ENCODE data around the gene ZNF207. TPM values are rescaled to one million over a fixed set of nuclear protein-coding genes. Genes with fewer than 3 reads are reported as not detected.

Gene ZNF207
- total RNA-seq, 3 donors from 2014 or later (not counting 1 experiment from before 2014, with no cell fraction given) = 378 to 444 (median 428) TPM

DNA sequence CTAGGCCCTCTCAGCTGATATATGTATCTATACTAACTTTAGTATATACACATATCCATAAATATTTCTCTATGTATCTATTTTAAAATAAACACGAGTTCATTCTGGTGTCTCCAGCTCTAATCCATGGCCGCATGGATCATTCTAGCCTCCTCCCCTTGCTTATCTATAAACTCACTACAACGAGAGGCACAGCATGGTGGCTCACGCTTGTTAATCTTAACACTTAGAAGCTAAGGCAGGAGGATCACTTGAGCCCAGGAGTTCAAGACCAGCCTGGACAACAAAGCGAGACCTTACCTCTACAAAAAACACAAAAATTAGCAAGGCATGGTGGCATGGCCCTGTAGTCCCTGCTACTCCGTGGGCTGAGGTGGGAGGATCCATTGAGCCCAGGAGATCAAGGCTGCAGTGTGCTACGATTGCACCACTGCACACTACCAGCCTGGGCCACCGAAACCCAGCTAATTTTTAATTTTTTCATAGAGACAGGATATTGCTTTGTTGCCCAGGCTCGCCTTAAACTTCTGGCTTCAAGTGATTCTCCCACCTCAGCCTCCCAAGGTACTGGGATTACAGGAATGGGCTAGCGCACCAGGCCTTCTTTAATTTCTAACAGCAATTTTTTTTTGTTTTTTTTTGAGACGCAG lies 3.9 kb upstream of the ZNF207 start:
- TF ChIP-seq, protein P1, sequence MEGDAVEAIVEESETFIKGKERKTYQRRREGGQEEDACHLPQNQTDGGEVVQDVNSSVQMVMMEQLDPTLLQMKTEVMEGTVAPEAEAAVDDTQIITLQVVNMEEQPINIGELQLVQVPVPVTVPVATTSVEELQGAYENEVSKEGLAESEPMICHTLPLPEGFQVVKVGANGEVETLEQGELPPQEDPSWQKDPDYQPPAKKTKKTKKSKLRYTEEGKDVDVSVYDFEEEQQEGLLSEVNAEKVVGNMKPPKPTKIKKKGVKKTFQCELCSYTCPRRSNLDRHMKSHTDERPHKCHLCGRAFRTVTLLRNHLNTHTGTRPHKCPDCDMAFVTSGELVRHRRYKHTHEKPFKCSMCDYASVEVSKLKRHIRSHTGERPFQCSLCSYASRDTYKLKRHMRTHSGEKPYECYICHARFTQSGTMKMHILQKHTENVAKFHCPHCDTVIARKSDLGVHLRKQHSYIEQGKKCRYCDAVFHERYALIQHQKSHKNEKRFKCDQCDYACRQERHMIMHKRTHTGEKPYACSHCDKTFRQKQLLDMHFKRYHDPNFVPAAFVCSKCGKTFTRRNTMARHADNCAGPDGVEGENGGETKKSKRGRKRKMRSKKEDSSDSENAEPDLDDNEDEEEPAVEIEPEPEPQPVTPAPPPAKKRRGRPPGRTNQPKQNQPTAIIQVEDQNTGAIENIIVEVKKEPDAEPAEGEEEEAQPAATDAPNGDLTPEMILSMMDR (IDR thresholded peaks at IDR 0.05) = no peak
- H3K36me3 Mint-ChIP-seq = peaks cover 15% of the 10 kb centered on the region
- H3K27ac Mint-ChIP-seq = no peak overlapping the region
- no peaks in the 10 kb centered on the region for H3K27me3 ChIP-seq (ENCODE audit: control insufficient read depth, insufficient read depth, low read length)
- no peaks in the 10 kb centered on the region for H3K9me3 Mint-ChIP-seq
- peaks cover 35 to 37% of the 10 kb centered on the region in 2 donors for H3K4me1 Mint-ChIP-seq
- WGBS (ENCODE audit: insufficient coverage) = 95% methylated on average over 11 of the region's 11 CpGs
- H3K27ac ChIP-seq (ENCODE audit: low read length) = no peak overlapping the region
- no peak overlapping the region for H3K4me3 Mint-ChIP-seq
- H3K36me3 ChIP-seq (ENCODE audit: control insufficient read depth, insufficient read depth, low read length) = no peaks in the 10 kb centered on the region
- H3K27me3 Mint-ChIP-seq (ENCODE audit: low read depth in 2 of 2) = no peaks in the 10 kb centered on the region
- no peak for ATAC-seq
- peaks cover 23% of the 10 kb centered on the region for H3K4me1 ChIP-seq (ENCODE audit: control insufficient read depth, insufficient read depth, low read length)
- intact Hi-C loops (cut with micrococcal nuclease) = no loop called here
- no peaks in the 10 kb centered on the region for H3K9me3 ChIP-seq (ENCODE audit: control insufficient read depth, insufficient read depth, low read length)
- no peak overlapping the region for H3K4me3 ChIP-seq (ENCODE audit: low read length)
- no peak for DNase-seq

DNA sequence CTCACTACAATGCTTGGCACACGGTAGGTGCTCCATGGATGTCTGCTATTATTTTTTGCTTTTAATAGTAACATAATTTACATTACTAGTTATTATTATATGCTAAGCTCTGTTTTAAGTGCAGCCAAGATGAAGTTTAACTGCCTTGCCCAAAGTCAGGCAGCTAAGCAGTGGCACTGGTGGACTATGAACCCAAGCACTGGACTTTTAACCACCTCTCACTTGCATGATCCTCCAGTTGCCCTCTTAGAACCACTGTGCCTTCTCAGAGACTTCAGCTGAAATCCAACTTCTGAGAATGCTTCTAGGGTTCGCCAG lies 1.5 kb upstream of the ZNF207 start:
- Mint-ChIP-seq H3K9me3 (no peaks in the 10 kb centered on the region), H3K36me3 (peaks cover 15% of the 10 kb centered on the region), H3K4me1 (peaks cover 24 to 29% of the 10 kb centered on the region in 2 donors), H3K27ac (no peak overlapping the region), H3K27me3 (ENCODE audit: low read depth in 2 of 2) (no peaks in the 10 kb centered on the region), H3K4me3 (no peak overlapping the region)
- DNase-seq (no peak), ATAC-seq (no peak)
- WGBS (ENCODE audit: insufficient coverage) = 95% methylated on average over 1 of the region's 2 CpGs
- no peaks in the 10 kb centered on the region for H3K9me3 ChIP-seq (ENCODE audit: control insufficient read depth, insufficient read depth, low read length)
- no peak overlapping the region for H3K4me3 ChIP-seq (ENCODE audit: low read length)
- H3K4me1 ChIP-seq (ENCODE audit: control insufficient read depth, insufficient read depth, low read length) = peaks cover 23% of the 10 kb centered on the region
- TF ChIP-seq, protein P1 (IDR thresholded peaks at IDR 0.05) = no peak
- peaks cover 6% of the 10 kb centered on the region for H3K36me3 ChIP-seq (ENCODE audit: control insufficient read depth, insufficient read depth, low read length)
- intact Hi-C loops (cut with micrococcal nuclease) = no loop called here
- H3K27me3 ChIP-seq (ENCODE audit: control insufficient read depth, insufficient read depth, low read length) = no peaks in the 10 kb centered on the region
- H3K27ac ChIP-seq (ENCODE audit: low read length) = no peak overlapping the region

DNA sequence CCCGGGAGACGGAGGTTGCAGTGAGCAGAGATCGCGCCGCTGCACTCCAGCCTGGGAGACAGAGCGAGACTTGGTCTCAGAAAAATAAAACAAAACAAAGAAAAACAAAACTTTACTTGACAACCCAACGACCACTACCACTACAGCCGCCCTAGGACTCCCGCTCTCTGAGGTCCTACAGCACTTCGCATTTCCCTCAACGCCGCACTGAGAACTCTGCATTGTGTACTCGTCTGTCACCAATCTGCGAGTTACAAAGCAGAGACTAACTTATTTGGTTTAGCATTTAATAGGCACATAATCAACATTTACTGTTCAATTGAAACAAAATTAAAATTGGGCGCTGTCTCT lies 479 bp upstream of the ZNF207 start:
- WGBS (ENCODE audit: insufficient coverage) = 24% methylated on average over 15 of the region's 15 CpGs
- Mint-ChIP-seq H3K36me3 (peaks cover 15% of the 10 kb centered on the region), H3K27me3 (ENCODE audit: low read depth in 2 of 2) (no peaks in the 10 kb centered on the region), H3K9me3 (no peaks in the 10 kb centered on the region), H3K27ac (peak overlapping the region; percentile 100), H3K4me1 (peaks cover 27 to 35% of the 10 kb centered on the region in 2 donors), H3K4me3 (peak overlapping the region; percentile 100)
- peak overlapping the region; percentile 97 for H3K27ac ChIP-seq (ENCODE audit: low read length)
- DNase-seq (no peak), ATAC-seq (peak in 2 of 3 donors; percentile 6 to 11)
- peaks cover 29% of the 10 kb centered on the region for H3K4me1 ChIP-seq (ENCODE audit: control insufficient read depth, insufficient read depth, low read length)
- H3K9me3 ChIP-seq (ENCODE audit: control insufficient read depth, insufficient read depth, low read length) = no peaks in the 10 kb centered on the region
- peak overlapping the region; percentile 94 for H3K4me3 ChIP-seq (ENCODE audit: low read length)
- TF ChIP-seq, protein P1 (IDR thresholded peaks at IDR 0.05) = no peak
- H3K36me3 ChIP-seq (ENCODE audit: control insufficient read depth, insufficient read depth, low read length) = peaks cover 14% of the 10 kb centered on the region
- intact Hi-C loops (cut with micrococcal nuclease) = no loop called here
- no peaks in the 10 kb centered on the region for H3K27me3 ChIP-seq (ENCODE audit: control insufficient read depth, insufficient read depth, low read length)
